Cerebellar cortex (tissue), 1 donor: ENCODE results near the gene CEP63.

ENCODE experiments used
- DNase-seq: peaks from one replicate; pipeline ENCODE4 v3.0.0-alpha.2; 2015; ENCODE audit warnings: low spot score

The CEP63 gene

DNA sequence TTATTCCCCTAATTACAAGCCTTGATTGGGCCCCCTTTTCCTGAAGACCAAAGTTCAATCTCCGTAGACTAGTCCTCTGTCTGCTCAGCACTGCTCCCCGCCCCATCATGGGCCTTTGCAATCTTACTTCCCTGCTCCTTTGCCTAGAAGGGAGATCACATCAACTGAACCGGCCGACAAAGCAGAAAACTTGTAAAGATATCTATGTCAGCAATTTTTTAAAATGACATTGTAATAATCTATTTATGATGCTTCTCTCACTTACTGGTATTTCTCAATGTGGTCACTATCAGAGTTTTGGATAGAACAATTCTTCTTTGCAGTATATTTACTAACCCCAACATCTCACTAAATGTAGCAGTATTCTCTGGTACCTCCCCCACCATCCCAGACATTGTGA is 17.3 kb upstream of the CEP63 start:
- no peak for DNase-seq

DNA sequence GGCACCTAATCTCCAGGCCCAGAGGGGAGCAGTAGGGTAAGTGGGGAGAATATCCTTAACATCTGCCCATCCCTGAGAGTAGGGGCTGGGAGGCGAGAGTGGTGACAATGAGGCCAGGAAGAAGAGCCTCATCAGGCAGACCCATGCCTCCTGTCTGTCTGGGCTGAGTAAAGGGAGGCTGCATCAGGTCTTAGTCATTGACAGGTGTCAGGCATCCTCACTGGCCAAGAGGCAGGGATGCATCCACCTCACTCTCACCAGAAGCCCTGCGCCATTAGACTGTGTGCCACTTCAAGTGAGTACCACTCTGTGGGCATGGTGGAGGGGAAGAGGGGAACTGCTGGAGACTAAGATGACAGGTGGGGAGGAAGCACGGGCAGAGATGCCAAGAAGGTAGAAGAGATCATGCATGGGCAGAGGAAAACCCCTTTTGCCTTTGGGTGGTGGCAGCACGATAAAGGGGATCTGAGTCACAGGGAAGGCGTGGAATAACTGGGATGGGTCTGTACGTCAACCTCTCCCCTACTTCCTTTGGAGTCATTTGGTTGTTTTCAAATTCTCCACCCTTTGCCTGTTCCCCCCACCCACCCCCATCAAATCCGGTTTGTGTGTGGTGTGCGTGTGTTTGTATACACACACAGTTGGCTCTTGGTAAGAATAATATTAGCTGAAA is 14.2 kb upstream of the CEP63 start:
- DNase-seq, result no peak

DNA sequence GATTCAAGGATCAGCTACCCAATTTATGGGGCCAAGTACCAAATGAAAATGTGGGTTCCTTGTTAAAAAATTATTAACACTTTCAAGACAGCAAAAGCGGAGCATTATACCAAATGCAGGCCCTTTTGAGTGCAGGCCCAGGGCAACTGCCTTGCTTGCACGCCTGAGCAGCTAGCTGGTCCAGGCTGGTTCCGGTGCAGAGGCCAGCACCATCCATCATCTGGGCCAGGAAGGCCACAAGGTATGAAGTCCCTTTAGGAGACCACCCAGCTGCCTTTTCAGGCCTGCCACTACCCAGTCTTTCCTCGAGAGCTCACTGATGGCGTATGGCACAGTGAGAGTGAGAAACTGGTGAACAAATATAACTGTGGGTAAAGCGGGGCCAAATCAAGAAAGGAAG is 13.0 kb upstream of the CEP63 start:
- no peak for DNase-seq

DNA sequence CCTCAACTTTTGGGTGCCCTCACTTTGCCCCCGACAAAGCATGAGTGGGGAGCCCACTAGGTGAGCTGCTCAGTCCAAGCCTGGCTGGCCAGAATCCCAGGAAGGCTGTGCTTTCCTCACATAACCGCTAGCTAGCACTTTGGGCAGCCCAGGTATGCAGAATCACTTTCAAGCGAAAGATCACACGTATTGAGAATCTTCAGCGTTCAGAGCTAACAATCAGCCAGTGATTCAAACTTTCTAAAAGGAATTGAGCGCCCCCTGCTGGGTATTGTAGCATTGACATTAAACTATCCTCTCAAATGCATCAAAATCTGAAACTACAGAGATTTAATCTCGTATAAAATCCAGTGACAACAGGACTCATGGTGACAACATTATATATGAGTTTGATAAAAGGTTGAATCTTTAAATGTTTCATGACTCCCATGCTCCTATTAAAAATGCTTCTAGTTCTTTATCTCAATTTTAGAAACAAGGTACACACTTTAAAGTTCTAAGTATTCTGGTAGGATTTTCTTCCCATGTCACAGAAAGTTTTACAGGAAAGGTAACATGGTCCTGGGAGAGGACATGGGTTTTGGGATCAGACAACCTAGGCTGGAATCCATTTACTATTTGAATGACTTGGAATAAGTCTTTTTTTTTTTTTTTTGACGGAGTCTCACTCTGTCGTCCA is 11.8 kb upstream of the CEP63 start:
- DNase-seq, result peak; percentile 90

DNA sequence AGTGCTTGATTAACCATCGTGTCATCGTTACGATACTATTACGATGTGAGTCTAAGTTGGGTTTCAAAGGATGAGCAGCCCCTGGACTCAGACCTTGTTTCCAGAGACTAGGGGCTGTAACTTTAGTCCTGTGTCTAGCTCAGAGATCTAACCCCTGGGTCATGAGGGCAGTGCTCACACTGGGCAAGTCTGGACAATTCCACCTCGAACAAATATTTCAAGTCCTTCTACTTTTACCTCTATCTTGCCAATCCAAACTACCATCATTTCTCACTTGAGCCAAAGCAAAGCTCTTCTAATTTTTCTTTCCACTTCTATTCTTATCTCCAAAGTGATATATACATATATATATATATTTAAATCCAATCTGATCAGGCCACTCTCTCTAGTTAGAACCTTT is 10.9 kb upstream of the CEP63 start:
- DNase-seq, result no peak

DNA sequence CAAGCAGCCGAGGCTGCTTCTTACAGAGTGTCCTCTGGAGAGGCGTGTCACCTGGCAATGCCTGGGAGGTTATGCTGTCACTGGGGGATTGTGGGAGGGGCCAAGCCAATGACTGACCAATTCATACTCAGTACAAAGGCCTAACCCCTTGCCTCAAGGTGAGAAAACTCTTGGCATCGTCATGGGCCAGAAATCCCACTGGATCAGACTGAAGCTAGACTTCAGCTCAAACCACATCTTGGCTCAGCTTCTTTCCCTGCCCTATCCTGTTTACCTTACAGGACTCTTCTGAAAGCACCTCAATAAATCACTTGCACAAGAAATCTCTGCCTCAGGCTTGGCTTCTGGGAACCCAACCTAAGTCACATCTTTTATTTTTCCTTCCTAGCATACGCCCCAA is 9.6 kb upstream of the CEP63 start:
- no peak for DNase-seq

DNA sequence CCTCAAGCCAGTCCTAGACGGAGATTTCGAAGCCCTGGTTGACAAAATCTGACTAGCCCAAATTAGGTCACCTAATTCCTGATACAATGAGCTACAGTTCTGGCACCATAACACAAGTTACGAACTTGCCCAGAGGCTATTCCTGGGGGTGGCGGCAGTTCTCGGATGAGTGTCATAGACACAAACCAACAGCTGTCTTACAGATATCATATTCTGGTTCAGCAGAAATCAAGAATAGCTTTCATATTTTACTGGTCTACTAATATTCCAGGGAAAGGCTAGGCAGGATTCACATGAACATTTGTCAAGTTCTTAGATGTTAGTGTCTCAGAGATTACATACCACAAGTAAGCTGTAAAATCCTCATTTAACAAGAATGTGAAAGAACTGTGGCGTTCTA is 8.9 kb upstream of the CEP63 start:
- DNase-seq, result no peak

DNA sequence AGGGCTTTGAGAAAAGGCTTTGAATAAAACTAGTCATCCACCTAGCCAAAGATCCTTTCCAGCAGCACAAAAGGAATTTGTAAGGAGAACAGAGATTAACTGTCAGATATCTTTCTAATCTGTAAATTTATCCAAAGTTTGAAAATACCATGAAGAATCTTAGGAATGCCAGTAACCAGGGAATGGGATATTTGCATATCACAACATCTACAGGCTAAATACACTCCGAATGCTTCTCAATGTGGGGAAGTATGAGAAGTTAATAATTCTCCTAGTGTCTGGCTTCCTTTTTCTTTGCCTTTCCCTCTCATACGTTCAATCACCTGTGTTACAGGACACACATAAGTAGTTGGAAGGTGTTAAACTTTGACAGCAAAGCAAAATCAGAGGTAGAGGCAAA is 7.9 kb upstream of the CEP63 start:
- DNase-seq, result no peak

DNA sequence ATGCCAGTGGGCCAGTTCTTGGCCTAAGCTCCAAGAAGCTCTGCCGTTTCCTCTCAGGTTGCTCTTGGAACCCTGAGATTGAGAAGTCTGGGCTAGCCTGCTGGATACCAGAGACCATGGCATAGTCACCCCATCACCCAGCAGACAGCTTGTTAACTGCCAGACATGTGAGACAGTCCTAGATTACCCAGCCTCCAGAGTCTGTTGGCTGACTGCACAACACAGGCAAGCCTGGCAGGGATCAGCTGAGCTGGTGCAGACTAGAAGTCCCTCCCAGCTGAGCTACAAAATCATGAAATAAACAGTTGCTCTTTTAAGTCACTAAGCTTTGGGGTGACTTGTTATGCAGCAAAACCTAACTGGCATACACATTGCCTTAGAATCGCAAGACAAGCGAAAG is 5.3 kb upstream of the CEP63 start:
- DNase-seq, result no peak

DNA sequence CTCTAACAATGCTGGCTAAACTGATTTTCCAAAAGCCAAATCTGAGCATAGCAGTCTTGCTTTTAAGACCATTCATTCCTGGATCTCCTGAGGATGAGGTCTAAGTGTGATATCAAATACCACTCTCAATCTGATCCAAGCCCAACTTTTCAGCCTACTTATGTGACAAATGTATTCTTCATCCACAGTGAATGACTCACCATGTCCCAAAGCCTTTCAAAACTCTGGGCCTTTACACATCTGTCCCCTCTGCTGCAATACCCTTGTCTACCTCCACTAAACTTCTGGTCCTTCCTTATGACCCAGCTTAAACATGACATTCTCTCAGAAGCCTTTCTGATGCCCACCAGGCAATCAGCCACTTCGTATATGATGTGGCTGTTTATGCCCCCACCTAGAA is 4.7 kb upstream of the CEP63 start:
- DNase-seq, result no peak

DNA sequence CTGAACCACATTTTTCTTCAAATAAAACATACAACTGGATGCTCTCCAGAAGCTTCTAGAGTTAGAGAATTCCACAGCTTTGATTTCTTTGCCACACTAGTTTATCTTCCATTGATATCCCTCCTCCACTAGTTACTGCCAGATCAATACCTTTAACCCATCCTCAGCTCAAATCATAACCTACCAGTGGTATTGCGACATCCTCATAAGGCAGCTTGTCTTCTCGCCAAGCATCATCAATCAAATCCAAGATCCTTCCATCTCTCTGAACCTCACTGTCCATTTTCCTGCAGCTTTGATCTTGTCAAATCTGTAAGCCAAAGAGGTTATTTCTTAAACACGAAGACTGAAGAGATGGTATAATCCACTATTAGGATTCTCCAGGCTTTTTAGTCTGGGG is 3.2 kb upstream of the CEP63 start:
- DNase-seq, result no peak

DNA sequence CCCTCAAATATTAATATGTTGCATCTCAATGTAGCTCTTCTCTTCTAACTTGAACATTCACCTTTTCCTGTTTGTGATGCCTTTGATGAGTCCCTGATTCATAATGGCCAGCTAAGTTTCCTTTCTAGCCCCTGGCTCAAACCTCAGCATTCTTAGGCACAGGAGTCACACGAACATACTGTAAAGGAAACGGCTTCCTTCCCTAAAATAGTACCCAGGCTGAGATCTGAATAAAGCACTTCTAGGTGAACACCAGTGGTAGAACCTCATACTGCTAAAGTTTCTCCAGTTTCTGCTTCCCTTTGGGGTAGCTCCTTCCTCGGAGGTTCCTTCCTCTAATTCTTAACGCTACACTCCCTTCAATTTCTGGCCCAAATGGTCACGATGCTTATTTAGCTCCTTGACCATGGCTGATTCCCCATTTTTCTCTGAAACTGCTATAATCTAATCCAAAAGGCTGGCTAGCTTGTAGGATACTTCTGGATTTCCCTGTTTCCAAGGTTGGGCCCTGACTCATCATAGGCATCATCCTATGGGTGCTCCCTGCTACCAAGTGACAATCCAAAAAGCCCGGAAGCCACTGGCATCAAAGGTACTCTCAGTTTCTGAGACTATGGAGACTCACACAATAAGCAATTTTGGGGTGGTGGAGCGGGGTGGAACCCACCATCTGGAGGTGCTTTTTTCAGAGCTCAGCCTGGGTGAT is 2.5 kb upstream of the CEP63 start:
- no peak for DNase-seq

DNA sequence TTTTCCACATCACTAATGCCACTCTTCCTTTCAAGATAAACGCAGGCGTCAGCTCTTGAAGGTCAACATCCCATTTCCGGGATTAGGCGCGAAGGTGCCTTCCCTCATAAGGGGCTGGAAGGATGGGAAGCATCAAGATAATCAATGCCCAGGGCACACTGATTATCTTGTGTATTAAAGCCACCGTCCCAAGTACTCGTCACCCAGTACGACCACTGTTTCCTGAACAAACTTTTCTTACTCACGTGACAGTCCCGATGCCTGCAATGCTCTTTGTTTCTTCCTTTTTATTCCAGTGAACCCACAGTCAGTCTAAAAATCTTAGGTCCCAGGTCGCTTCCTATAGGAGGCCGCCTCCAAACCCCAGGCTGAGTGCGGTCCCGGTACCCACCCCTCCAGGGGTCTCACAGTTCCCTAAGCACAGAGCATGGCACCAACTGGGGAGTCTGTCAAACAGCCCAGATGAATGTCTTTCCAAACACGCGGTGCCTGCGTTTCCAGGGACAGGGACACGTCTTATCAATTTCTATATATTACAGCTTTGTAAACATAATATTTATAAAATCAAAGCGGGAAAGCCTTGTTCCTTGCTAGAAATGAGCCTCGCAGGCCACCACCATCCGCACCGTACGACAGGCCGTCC is 661 bp upstream of the CEP63 start:
- DNase-seq, result no peak

DNA sequence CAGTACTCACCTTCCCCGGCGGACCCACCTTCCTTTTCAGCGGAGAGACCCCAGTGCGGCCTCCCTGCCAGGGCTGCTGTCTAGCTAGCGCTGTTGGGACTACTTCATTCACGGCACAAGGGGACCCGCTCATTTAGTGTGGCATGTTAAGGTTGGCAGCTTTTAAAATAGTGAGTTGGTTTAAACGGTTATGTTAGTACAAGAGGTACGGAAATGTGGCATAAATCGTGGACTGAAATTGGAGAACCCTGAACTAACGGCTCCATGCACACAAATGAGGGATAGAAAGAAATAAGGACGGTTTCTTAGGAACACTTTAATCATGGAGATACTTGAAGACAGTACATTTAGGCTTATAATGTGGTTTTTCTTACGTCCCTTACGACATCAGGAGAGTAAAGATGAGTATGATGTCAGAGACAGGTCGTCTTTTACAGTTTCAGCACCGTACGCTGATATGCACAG is 752 bp downstream of the CEP63 start:
- DNase-seq, result peak; percentile 37

DNA sequence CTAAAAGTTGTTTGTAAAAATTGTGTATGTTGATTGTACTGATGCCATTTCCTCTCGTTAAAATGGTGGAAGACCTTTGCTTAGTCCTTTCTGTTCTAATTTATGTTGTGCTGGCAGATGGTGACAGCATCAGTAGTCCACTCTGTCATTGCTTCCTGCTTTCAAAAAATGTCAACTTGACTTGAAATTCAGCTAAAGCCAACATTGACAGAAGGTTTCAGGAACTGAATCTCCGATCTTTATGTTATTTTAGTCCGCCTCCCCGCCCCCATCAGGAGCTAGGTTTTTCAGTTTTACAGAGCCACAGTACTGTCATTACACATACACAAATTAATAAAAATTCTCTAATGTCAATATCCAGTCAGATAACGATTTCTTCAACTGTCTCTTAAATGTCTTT is 1.5 kb downstream of the CEP63 start:
- DNase-seq, result peak; percentile 34

DNA sequence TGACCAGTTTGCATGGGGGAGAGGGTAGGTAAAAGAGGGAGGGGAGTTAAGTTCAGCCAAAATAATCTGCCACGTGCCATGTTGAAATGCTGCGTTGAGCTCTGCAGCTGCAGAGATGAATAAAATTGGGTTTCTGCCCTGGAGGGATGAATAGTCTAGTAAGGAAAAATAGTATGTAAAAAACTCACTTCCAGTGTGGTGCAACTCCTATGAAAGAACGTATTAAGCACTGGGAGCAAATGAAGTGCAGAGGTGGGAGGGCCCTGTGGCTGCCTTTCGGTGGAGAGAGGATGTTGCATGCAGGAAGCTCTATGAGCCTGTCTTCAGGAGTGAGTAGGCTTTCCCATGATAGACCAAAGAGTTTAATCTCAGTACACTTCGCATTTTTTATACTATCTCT is 8.6 kb downstream of the CEP63 start:
- DNase-seq, result no peak

DNA sequence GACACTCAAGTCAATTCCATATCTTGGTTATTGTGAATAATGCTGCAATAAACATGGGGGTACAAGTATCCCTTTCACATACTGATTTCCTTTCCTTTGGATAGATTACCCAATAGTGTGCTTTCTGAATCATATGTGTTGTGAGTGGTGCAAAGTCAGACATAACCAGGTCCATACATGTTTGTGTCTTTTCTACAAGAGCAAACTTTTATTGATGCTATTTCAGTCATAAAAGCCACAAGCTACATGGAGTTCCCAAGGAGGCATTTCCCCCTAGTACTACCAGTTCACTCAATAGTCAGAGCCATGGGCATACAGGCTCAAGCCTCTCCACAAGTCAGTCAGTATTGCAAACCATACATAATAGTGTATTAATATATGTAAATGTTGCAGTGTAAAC is 10.1 kb downstream of the CEP63 start:
- no peak for DNase-seq

DNA sequence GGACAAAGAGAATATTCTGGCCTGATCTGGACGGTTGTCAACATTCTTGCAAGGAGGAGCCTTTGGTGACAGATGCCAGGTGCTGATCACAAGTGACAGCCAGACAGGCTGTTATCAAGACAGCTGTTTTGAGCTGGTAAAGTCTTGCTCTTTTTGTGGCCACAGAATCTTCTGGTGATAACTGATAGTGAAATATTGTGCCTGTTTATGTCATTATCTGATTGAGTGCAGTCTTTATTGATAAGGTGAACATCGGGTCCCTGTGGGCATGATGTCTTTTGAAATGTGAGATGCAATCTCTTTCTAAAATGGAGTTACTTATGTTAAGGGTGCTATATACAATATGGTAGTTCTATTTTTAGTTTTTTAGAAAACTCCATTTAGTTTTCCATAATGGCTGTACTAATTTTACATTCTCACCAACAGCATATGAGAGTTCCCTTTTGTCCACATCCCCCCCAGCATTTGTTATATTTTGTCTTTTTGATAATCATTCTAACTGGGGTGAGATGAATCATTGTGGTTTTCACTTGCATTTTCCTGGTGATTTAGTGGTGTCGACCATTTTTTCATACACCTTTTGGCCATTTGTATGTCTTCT is 10.7 kb downstream of the CEP63 start:
- DNase-seq, result no peak

DNA sequence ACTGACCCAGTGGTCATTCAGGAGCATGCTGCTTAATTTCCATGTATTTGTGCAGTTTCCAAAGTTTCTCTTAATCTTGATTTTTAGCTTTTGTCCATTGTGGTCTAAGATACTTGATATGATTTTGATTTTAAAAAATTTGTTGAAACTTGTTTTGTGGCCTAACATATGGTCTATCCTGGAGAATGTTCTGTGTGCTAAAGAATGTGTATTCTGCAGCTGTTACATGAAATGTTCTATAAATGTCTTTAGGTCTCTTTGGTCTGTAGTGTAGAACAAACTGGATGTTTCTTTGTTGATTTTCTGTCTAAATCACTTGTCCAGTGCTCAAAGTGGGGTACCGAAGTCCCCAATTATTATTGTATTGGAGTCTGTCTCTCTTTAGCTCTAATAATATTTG is 17.4 kb downstream of the CEP63 start:
- DNase-seq, result no peak

DNA sequence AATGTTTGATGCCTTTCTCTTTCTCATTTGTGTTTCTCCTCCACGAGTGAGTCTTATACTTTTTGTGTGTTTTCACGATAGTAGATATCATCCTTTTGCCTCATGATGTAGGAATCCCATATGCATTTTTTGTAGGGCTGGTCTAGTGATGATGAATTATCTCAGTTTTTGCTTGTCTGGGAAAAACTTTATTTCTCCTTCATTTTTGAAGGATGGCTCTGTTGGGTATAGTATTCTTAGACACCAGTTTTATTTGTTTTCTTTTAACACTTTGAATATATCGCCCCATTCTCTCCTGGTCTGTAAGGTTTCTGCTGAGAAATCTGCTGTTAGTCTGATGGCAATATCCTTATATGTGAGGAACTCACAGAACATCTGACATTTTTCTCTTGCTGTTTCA is 18.3 kb downstream of the CEP63 start:
- DNase-seq, result no peak

DNA sequence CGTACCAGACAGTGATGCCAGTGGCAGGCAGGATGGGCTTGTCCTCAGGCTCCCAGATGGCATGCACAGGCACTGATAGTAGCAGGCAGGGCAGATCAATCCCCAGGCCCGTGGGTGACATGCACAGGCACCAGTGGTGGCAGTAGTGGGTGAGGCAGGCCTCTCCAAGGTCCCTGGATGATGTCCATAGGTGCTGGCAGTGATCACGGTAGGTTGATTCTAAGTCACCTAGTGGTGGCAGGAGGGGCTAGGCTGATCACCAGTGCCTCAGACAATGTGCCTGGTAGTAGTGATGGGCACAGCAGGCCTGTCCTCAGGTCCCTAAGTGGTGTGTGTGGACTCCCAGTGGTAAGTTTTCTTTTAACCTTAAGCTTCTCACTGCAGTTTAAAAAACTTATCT is 19.6 kb downstream of the CEP63 start:
- no peak for DNase-seq

DNA sequence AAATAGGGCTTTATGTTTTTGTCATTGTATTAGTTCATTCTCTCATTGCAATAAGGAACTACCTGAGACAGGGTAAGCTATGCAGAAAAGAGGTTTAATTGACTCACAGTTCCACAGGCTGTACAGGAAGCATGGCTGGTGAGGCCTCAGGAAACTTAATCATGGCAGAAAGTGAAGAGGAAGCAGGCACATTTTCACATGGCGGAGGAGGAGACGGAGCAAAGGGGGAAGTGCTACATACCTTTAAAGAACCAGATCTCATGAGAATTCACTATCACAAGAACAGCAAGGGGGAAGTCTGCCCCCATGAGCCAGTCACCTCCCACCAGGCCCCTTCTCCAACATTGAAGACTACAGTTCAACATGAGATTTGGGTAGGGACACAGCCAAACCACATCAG is 25.6 kb downstream of the CEP63 start:
- no peak for DNase-seq

DNA sequence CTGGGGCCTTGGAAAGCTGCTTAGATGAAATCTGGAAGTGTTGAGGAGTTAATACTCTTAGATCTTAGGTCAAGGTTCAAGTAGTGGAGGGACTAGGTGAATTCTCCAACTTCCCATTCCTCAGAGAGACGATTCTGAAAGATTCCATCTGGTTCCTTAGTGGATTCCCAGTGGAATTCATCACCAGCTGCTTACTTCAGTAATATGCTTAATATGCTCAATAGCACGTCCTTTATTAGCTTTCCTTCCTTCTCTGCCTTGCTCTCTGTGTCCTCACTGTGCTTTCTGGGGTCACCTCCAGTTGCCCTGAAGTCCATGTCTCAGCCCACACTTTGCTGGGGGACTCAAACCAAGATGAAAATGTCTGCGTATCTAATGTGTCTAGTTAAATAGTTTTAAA is 31.0 kb downstream of the CEP63 start:
- no peak for DNase-seq
